Measurements from ENCODE around the gene SREBF1. TPM values are rescaled to one million over a fixed set of nuclear protein-coding genes. Genes with fewer than 3 reads are reported as not detected.

SREBF1 gene
- total and polyA plus RNA-seq, 2 of the 4 experiments (the other 2 are of a cell fraction) = 3.4 to 20.4 TPM

- CTCF ChIA-PET = no interaction called here
- peaks cover 12 to 88% of the 10 kb centered on the region in 2 experiments; a peak in 2 of 4 replicates for H3K79me1 ChIP-seq (ENCODE audit: low read depth in 1 of 2, low read length in 2 of 2)
- no peak overlapping the region for H3K23ac ChIP-seq (ENCODE audit: low read depth, low read length)
- H2BK5ac ChIP-seq (ENCODE audit: low read depth, low read length, poor library complexity, severe bottlenecking) = no peak overlapping the region
- peaks cover 4% of the 10 kb centered on the region for H3K9me1 ChIP-seq (ENCODE audit: insufficient read depth, low read length)
- no peaks in the 10 kb centered on the region; the same call in 1 of the 2 replicates for H3K36me3 ChIP-seq (ENCODE audit: control insufficient read depth, insufficient read depth, low read length)
- no peak overlapping the region for H4K5ac ChIP-seq (ENCODE audit: low read depth, low read length)
- dilution Hi-C loops (cut with HindIII; ENCODE audit: low sequenced_read_pairs, unreplicated experiment) = no loop called here
- no peak overlapping the region for H2BK120ac ChIP-seq (ENCODE audit: low read depth, low read length)
- H4K8ac ChIP-seq (ENCODE audit: low read depth in 2 of 2, low read length in 2 of 2) = no peak overlapping the region
- H3K9ac ChIP-seq (ENCODE audit: low read depth, low read length) = no peak overlapping the region
- H2AK5ac ChIP-seq (ENCODE audit: low read depth, low read length) = no peak overlapping the region
- BruUV-seq (replicated peaks) = no TSS peak
- no peak overlapping the region; the same call in 2 of the 3 replicates for H2BK15ac ChIP-seq (ENCODE audit: low read depth, low read length)
- H2AFZ ChIP-seq (replicated peaks; ENCODE audit: low read length, poor library complexity) = no peak overlapping the region
- in situ Hi-C loops (cut with MboI; ENCODE audit: low sequenced_read_pairs) = no loop called here
- no peak overlapping the region for H3K56ac ChIP-seq (ENCODE audit: extremely low read depth, insufficient read depth, low read length)
- H3K27ac ChIP-seq (ENCODE audit: insufficient read depth, low read length) = no peak overlapping the region
- no peak overlapping the region for H2AK9ac ChIP-seq (replicated peaks; ENCODE audit: low read depth, low read length, poor library complexity)
- H2BK20ac ChIP-seq (ENCODE audit: low read depth, low read length) = no peak overlapping the region
- intact Hi-C loops (cut with micrococcal nuclease) = loop anchor here (10.0 kb wide), 1 partner anchor 101 kb away; the partner anchor contains the start of gene RAI1
- H3K4me2 ChIP-seq (ENCODE audit: low read depth, low read length) = no peak overlapping the region
- H4K91ac ChIP-seq (ENCODE audit: insufficient read depth, low read depth, low read length) = no peak overlapping the region; the same call in 1 of the 2 replicates
- no peak for DNase-seq
- H3K4me1 ChIP-seq (ENCODE audit: control insufficient read depth, insufficient read depth, low read length) = peaks cover 40% of the 10 kb centered on the region
- H3K4me3 ChIP-seq (ENCODE audit: insufficient read depth, low read depth, low read length) = no peak overlapping the region
- no peak overlapping the region for H3K18ac ChIP-seq (ENCODE audit: low read depth, low read length)
- no peak overlapping the region for H3K4ac ChIP-seq (ENCODE audit: low read depth, low read length)
- no peak for ATAC-seq (ENCODE audit: low read depth)
- peaks cover 100% of the 10 kb centered on the region for H4K20me1 ChIP-seq (ENCODE audit: insufficient read depth, low read length)
- no peaks in the 10 kb centered on the region for H3K27me3 ChIP-seq (ENCODE audit: control insufficient read depth, insufficient read depth, low read length)
- TF ChIP-seq CEBPB (IDR thresholded peaks at IDR 0.05; ENCODE audit: low read depth, low read length) = no peak
- no peak for TF ChIP-seq MAZ (IDR thresholded peaks at IDR 0.05; ENCODE audit: borderline replicate concordance, low read depth, low read length)
- no peak for TF ChIP-seq MXI1 (IDR thresholded peaks at IDR 0.05; ENCODE audit: borderline replicate concordance, low read depth, low read length)
- TF ChIP-seq MAFK (IDR thresholded peaks at IDR 0.05; ENCODE audit: low read depth, low read length) = no peak
- TF ChIP-seq RCOR1 (IDR thresholded peaks at IDR 0.05; ENCODE audit: insufficient replicate concordance, low read length) = no peak
- no peak for TF ChIP-seq FOS (IDR thresholded peaks at IDR 0.05; ENCODE audit: low read depth, low read length)
- TF ChIP-seq RFX5 (IDR thresholded peaks at IDR 0.05; ENCODE audit: low read depth, low read length) = no peak
- no peak for TF ChIP-seq RAD21 (IDR thresholded peaks at IDR 0.05; ENCODE audit: low read length)
- TF ChIP-seq POLR2A (IDR thresholded peaks at IDR 0.05; ENCODE audit: low read depth, low read length) = no peak
- TF ChIP-seq BHLHE40 (IDR thresholded peaks at IDR 0.05; ENCODE audit: low read depth, low read length) = no peak
- TF ChIP-seq CHD1 (IDR thresholded peaks at IDR 0.05; ENCODE audit: low read depth, low read length) = no peak
- TF ChIP-seq CTCF (conservative IDR thresholded peaks at IDR 0.05; ENCODE audit: low read depth, low read length) = no peak
- TF ChIP-seq NFE2L2 (IDR thresholded peaks at IDR 0.05; ENCODE audit: low read depth, low read length) = no peak
- no peak for TF ChIP-seq ELK1 (IDR thresholded peaks at IDR 0.05; ENCODE audit: borderline replicate concordance, low read depth, low read length)
- TF ChIP-seq SMC3 (IDR thresholded peaks at IDR 0.05; ENCODE audit: low read depth, low read length) = no peak
- TF ChIP-seq, protein P1, sequence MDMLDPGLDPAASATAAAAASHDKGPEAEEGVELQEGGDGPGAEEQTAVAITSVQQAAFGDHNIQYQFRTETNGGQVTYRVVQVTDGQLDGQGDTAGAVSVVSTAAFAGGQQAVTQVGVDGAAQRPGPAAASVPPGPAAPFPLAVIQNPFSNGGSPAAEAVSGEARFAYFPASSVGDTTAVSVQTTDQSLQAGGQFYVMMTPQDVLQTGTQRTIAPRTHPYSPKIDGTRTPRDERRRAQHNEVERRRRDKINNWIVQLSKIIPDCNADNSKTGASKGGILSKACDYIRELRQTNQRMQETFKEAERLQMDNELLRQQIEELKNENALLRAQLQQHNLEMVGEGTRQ (IDR thresholded peaks at IDR 0.05; ENCODE audit: low read depth, low read length) = no peak
- 92% methylated on average over 4 of the region's 11 CpGs; no CpG with 5 or more reads in 1 of the 2 experiments for WGBS, 2 experiments (ENCODE audit: extremely low coverage in 2 of 2, insufficient read length in 1 of 2)
- no peaks in the 10 kb centered on the region for H3K9me3 ChIP-seq (ENCODE audit: control insufficient read depth, insufficient read depth, low read length)
- no peak overlapping the region for H3K14ac ChIP-seq (replicated peaks; ENCODE audit: low read depth, low read length)
- POLR2A ChIA-PET (ENCODE audit: unreplicated experiment) = no interaction called here
Measured at GRCh38 chr17:17785407-17785806, 51.4 kb downstream of the SREBF1 start.

Measured in IMR-90 (cell line).